GF-D8 (cell line): ENCODE data around the gene CCDC187.

Experiments used
- DNase-seq: peaks from one replicate; lab custom pipeline; 2025; lab: John Stamatoyannopoulos, UW

The CCDC187 gene

DNA sequence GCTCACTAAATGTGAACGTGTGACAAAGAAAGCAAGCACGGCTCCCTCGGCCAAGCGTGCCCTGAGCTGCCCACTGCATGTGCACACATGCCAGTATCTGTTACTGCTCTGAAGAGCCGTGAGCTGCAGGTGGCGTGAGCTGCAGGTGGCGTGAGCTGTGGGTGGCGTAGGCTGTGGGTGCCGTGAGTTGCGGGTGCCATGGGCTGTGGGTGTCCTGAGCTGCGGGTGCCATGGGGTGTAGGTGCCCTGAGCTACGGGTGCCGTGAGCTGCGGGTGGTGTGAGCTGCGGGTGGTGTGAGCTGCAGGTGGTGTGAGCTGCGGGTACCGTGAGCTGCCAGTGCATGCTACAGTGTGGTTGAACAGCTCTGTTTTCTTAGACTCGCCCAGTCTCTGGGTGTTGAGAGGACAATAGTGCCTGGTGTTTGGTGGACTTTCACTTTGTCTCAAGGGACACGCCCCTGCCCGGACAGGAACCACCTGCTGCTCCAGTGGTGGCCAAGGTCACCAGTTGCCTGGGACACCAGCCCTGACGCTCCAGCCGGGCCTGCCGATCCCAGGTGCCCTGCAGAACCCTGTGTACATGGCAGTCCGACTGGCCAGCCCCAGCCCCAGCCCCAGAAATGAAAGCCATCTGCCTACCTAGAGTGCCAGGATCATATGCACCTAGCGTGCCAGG, 6.7 kb downstream of the CCDC187 start:
- no peak for DNase-seq

- DNase-seq = no peak
These were observed 7.4 kb downstream of the CCDC187 start for GRCh38 chr9:136296434-136297015.

- no peak for DNase-seq
These were observed 8.1 kb downstream of the CCDC187 start for GRCh38 chr9:136295542-136296433.

DNA sequence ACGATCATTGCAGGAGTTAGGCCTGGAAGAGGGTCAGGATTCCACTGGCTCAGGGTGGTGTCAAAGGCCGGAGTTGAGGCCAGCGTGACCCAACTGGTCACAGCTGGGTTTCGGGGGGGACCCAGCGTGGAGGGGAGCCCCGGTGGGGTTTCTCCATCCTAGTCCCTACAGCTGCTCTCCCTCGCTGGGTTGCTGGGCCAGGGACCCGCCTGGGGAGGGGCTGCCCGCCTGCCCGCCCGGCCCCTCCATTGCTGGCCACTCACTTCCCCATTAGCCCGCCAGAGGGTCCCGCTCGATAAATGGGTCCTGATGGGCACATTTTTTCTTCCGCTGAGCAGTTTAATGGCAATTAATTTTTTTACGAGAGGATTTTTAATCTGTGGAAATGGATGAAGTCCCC, 8.8 kb downstream of the CCDC187 start:
- DNase-seq = no peak

- DNase-seq = no peak
These were observed 9.5 kb downstream of the CCDC187 start for GRCh38 chr9:136294437-136294836.

GRCh38 chr9:136293476-136294077, 10.3 kb downstream of the CCDC187 start:
- no peak for DNase-seq

DNA sequence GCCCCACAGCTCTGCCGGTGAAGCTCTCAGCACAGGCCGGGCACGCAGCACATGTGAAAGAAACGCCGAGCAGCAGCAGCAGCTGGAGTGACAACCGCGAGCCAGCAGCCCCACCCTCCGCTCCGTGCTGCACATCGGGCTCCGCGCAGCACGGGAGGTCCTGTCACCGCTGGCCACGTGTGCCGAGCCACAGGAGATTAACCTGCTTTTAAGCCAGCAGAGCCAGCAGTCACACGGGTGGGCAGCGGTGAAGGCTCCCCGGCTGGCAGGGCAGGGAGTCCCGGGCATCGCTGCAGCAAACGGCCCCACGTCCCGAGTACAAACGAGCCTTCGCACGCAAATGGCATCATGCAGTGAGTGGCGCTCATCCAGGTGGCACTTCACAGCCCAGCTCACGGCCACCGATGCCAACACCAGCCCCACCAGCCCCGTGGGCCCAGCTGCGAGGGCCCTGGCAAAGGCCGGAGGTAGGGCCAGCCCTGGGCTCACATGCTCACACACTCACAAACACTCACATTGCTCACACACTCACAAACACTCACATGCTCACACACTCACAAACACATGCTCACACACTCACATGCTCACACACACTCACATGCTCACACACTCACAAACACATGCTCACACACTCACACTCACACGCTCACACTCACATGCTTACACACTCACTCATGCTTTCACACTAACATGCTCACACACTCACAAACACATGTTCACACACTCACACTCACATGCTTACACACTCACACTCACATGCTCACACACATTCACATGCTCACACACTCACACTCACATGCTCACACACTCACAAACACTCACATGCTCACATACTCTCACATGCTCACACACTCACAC, 11.1 kb downstream of the CCDC187 start:
- DNase-seq = no peak

- no peak for DNase-seq
These were observed 11.8 kb downstream of the CCDC187 start for GRCh38 chr9:136292026-136292538.

DNA sequence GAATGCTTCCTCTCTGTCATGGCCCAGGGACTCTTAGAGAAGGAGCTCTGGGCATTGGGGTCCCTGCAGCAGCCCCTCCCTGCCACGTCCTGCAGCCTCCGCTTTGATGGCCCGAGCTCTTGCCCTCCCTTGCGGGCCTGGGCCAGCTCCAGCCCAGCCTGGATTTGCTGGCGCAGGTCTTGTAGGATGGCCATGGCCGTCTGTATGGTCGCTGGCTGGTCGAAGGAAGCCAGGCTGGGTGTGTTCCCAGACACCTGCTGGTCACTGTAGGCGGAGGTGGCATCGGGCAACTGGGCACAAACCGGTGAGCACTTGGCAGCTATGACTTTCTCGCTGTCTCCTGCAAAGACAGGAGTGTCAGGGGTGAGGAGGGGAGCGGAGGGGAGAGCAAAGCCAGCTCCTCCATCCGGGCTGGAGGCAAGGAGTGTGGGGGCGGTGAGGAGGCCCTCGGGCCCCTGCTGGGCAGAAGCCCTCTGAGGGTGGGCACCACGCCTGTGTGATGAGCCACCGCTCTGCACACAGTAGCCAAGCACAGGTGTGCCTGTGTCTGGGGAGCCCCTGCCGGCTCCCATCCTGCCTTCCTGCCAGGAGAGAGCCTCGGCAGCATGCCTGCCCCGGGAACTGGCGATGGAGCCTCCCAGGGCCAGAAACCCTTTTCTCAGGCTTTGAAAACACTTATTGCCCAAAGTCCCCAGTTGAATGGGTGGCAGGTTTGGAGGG, 12.4 kb downstream of the CCDC187 start:
- DNase-seq = no peak

GRCh38 chr9:136290508-136291000, 13.3 kb downstream of the CCDC187 start:
- DNase-seq = no peak

DNA sequence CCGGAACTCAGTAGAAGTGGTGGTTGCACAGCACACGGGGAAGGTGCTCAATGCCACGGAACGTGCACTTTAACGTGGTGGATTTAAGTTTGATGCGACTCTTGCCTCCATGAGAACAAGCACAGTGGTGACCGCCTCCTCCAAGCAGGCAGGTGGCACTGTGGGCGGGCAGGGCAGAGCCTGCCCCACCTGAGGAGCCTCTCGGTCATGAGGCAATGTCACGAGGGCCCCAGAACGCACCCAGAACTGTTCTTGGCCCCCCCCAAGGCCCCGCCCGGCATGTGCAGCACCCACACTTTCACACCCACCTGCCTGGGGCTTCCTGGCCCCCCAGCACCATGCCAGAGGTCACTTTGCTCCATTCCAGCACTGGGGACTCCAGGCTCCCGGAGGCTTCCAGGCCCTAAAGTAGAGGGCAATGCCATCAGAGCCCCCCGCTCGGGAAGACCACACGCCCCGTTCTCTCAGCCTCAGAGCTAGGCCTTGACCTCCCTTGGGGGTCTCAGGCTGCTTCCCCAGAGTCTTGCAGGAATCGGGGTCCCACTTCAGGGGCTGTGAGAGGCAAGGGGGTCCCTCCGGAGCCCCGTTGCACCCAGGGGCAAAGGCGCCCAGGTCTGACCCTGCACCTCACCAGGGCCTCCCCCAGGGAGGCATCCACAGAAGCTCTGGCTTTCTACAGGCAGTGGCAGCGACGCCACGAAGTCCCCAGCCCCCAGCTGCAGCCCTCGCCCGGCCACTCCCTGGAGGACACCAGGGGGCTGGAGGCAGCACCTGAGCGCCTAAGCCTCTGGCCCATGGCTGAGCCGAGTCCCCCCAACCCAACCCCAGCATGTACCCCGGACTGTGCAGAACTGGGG, 14.0 kb downstream of the CCDC187 start:
- no peak for DNase-seq

DNA sequence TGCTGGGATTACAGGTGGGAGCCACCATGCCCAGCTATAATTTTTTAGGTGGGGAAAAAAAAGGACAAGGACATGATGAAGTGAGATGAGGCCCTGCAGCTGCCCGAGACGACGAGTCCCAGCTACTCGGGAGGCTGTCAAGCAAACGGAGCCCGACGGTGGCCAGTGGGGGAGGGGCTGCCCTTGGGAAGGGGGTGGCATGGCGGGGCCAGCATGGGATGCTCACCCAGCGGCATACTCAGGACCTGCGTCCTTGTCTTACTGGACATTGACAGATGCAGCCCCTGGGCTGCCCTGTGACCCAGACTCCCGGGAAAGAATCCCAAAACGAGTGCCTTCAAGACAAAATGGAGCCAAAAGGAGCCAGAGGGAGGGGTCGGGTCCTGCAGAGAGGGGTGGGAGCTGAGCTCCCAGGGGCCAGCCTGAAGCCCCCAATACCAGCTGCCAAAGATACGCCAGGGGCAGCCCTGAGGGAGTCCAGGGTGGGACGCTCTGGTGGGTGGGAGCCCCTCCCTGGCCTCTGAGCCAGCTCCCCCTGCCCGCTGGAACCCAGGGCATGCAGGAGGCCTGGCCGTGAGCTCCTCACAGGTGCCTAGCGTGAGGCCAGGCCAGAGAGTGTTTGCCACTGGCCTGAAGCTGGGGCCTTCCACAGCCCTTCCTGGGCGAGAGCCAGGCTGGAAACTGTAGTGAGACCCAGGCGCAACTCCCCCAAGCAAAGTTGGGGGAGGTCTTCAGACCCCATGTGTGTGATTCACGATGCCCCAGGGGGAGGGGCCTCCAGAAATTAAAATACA, 15.7 kb downstream of the CCDC187 start:
- no peak for DNase-seq

DNA sequence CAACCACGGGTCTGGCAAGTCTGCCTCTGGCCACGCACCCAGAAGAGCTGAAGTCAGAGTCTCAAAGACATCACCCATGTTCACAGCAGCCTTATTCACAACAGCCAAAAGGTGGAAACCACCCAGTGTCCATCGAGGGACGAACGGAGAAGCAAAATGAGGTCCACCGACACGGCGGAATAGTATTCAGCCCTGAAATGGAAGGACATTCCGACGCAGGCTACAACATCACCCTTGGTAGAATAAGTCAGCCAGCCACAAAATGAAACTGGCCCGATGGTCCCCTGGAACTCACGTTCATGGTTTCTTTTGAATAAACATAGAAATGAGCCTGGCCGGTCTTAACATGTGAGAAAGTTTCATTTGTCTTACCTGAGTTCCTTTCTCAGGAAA, 16.9 kb downstream of the CCDC187 start:
- no peak for DNase-seq

GRCh38 chr9:136286359-136286986, 17.4 kb downstream of the CCDC187 start:
- no peak for DNase-seq

- DNase-seq = no peak
These were observed 18.2 kb downstream of the CCDC187 start for GRCh38 chr9:136285501-136286358.

DNA sequence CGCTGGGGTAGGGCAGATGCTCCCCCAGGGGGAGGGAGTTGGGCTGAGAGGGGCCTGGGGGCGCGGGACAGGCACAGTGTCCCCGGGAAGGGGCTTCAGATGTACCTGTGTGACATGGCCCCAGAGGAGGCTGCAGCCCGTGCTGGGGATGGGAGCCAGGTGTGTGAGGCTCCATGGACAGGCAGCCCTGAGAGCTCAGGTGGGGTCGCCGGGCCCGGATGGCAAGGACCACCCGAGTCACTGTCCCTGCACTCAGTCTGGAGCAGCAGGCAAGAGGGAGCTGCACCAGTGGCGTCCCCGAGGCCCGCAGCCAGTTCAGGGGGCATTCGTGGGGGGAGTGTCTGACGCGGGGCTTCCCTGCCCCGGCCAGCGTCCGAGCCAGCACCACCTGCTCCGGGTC, 18.9 kb downstream of the CCDC187 start:
- no peak for DNase-seq

DNA sequence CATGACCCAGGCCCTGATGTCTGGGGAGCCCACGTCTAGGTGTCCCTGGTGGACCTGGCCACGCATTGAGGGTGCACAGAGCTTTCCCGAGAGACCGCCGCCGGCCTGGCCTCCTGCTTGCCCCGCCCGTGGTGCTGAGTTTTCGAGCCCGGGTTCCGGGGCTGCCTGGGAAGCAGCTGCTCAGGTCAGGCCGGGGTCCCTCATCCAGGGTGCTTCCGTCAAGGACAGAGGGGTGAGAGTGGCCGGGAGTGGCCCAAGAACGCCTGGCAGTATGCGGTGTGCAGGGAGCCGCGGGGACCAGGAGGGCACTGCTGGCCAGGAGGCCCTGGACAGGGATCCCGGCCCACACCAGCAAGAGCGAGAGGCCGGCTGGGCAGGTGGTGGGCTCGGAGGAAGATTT, 19.6 kb downstream of the CCDC187 start:
- no peak for DNase-seq
